Measurements from ENCODE around the gene VPS26C.

The VPS26C gene

GRCh38 chr21:37214952-37215351 is 52.2 kb downstream of the VPS26C start:
- Mint-ChIP-seq H3K4me3 (no peak overlapping the region), H3K27me3 (peaks cover 8% of the 10 kb centered on the region), H3K4me1 (ENCODE audit: low read depth) (peaks cover 6% of the 10 kb centered on the region), H3K36me3 (ENCODE audit: low read depth) (no peaks in the 10 kb centered on the region), H3K9me3 (no peaks in the 10 kb centered on the region), H3K27ac (no peak overlapping the region)
- intact Hi-C loops (cut with micrococcal nuclease) = no loop called here

GRCh38 chr21:37210799-37211198 is 56.3 kb downstream of the VPS26C start:
- Mint-ChIP-seq H3K36me3 (ENCODE audit: low read depth) (no peaks in the 10 kb centered on the region), H3K4me3 (no peak overlapping the region), H3K9me3 (no peaks in the 10 kb centered on the region), H3K27me3 (no peaks in the 10 kb centered on the region), H3K4me1 (ENCODE audit: low read depth) (peaks cover 42% of the 10 kb centered on the region), H3K27ac (no peak overlapping the region)
- intact Hi-C loops (cut with micrococcal nuclease) = no loop called here

- Mint-ChIP-seq H3K36me3 (ENCODE audit: low read depth) (no peaks in the 10 kb centered on the region), H3K4me3 (no peak overlapping the region), H3K4me1 (ENCODE audit: low read depth) (peaks cover 42% of the 10 kb centered on the region), H3K27me3 (no peaks in the 10 kb centered on the region), H3K9me3 (no peaks in the 10 kb centered on the region), H3K27ac (peak overlapping the region; percentile 60)
- intact Hi-C loops (cut with micrococcal nuclease) = no loop called here
These were observed 57.0 kb downstream of the VPS26C start for GRCh38 chr21:37210130-37210529.

GRCh38 chr21:37208741-37209225 is 58.4 kb downstream of the VPS26C start:
- Mint-ChIP-seq H3K36me3 (ENCODE audit: low read depth) (no peaks in the 10 kb centered on the region), H3K27me3 (no peaks in the 10 kb centered on the region), H3K4me1 (ENCODE audit: low read depth) (peaks cover 42% of the 10 kb centered on the region), H3K4me3 (peak overlapping the region; percentile 50), H3K9me3 (no peaks in the 10 kb centered on the region), H3K27ac (peak overlapping the region; percentile 89)
- intact Hi-C loops (cut with micrococcal nuclease) = loop anchor here (1.0 to 5.0 kb wide), 2 partner anchors 13 to 49 kb away; no protein-coding TSS in a partner anchor

- H3K9me3 Mint-ChIP-seq = no peaks in the 10 kb centered on the region
- H3K27ac Mint-ChIP-seq = peak overlapping the region; percentile 89
- peaks cover 2% of the 10 kb centered on the region for H3K36me3 Mint-ChIP-seq (ENCODE audit: low read depth)
- peak overlapping the region; percentile 50 for H3K4me3 Mint-ChIP-seq
- intact Hi-C loops (cut with micrococcal nuclease) = loop anchor here (1.0 to 5.0 kb wide), 2 partner anchors 13 to 49 kb away; no protein-coding TSS in a partner anchor
- H3K4me1 Mint-ChIP-seq (ENCODE audit: low read depth) = peaks cover 42% of the 10 kb centered on the region
- H3K27me3 Mint-ChIP-seq = no peaks in the 10 kb centered on the region
These were observed 58.9 kb downstream of the VPS26C start for GRCh38 chr21:37208056-37208721.

- H3K9me3 Mint-ChIP-seq = no peaks in the 10 kb centered on the region
- intact Hi-C loops (cut with micrococcal nuclease) = loop anchor here (1.0 to 5.0 kb wide), 2 partner anchors 14 to 50 kb away; no protein-coding TSS in a partner anchor
- no peaks in the 10 kb centered on the region for H3K27me3 Mint-ChIP-seq
- H3K4me3 Mint-ChIP-seq = peak overlapping the region; percentile 50
- peaks cover 9% of the 10 kb centered on the region for H3K36me3 Mint-ChIP-seq (ENCODE audit: low read depth)
- peaks cover 42% of the 10 kb centered on the region for H3K4me1 Mint-ChIP-seq (ENCODE audit: low read depth)
- H3K27ac Mint-ChIP-seq = peak overlapping the region; percentile 89
These were observed 59.6 kb downstream of the VPS26C start for GRCh38 chr21:37207441-37208009.

GRCh38 chr21:37206496-37206895 is 60.6 kb downstream of the VPS26C start:
- Mint-ChIP-seq H3K36me3 (ENCODE audit: low read depth) (peaks cover 19% of the 10 kb centered on the region), H3K27ac (peak overlapping the region; percentile 25), H3K4me3 (no peak overlapping the region), H3K9me3 (no peaks in the 10 kb centered on the region), H3K4me1 (ENCODE audit: low read depth) (peaks cover 42% of the 10 kb centered on the region), H3K27me3 (no peaks in the 10 kb centered on the region)
- intact Hi-C loops (cut with micrococcal nuclease) = loop anchor here (5.0 kb wide), 1 partner anchor 51 kb away; no protein-coding TSS in a partner anchor

GRCh38 chr21:37204580-37204979 is 62.6 kb downstream of the VPS26C start:
- peaks cover 37% of the 10 kb centered on the region for H3K4me1 Mint-ChIP-seq (ENCODE audit: low read depth)
- H3K27ac Mint-ChIP-seq = no peak overlapping the region
- intact Hi-C loops (cut with micrococcal nuclease) = no loop called here
- H3K27me3 Mint-ChIP-seq = no peaks in the 10 kb centered on the region
- peaks cover 38% of the 10 kb centered on the region for H3K36me3 Mint-ChIP-seq (ENCODE audit: low read depth)
- H3K9me3 Mint-ChIP-seq = no peaks in the 10 kb centered on the region
- no peak overlapping the region for H3K4me3 Mint-ChIP-seq

GRCh38 chr21:37202221-37203110 is 64.7 kb downstream of the VPS26C start:
- no peak overlapping the region for H3K27ac Mint-ChIP-seq
- no peaks in the 10 kb centered on the region for H3K27me3 Mint-ChIP-seq

GRCh38 chr21:37200641-37201480 is 66.3 kb downstream of the VPS26C start:
- Mint-ChIP-seq H3K27ac (no peak overlapping the region), H3K27me3 (no peaks in the 10 kb centered on the region), H3K9me3 (no peaks in the 10 kb centered on the region), H3K36me3 (ENCODE audit: low read depth) (peaks cover 73% of the 10 kb centered on the region), H3K4me3 (no peak overlapping the region), H3K4me1 (ENCODE audit: low read depth) (no peaks in the 10 kb centered on the region)
- intact Hi-C loops (cut with micrococcal nuclease) = no loop called here

More at GRCh38 chr21:37202221-37203110, 64.7 kb downstream of the VPS26C start:
- no peaks in the 10 kb centered on the region for H3K9me3 Mint-ChIP-seq
- no peak overlapping the region for H3K4me3 Mint-ChIP-seq
- H3K36me3 Mint-ChIP-seq (ENCODE audit: low read depth) = peaks cover 59% of the 10 kb centered on the region
- intact Hi-C loops (cut with micrococcal nuclease) = no loop called here
- H3K4me1 Mint-ChIP-seq (ENCODE audit: low read depth) = peaks cover 16% of the 10 kb centered on the region

- peaks cover 89% of the 10 kb centered on the region for H3K36me3 Mint-ChIP-seq (ENCODE audit: low read depth)
- no peaks in the 10 kb centered on the region for H3K4me1 Mint-ChIP-seq (ENCODE audit: low read depth)
- no peak overlapping the region for H3K27ac Mint-ChIP-seq
- no peaks in the 10 kb centered on the region for H3K27me3 Mint-ChIP-seq
- H3K9me3 Mint-ChIP-seq = no peaks in the 10 kb centered on the region
- no peak overlapping the region for H3K4me3 Mint-ChIP-seq
- intact Hi-C loops (cut with micrococcal nuclease) = no loop called here
These were observed 67.8 kb downstream of the VPS26C start for GRCh38 chr21:37199057-37199924.

- intact Hi-C loops (cut with micrococcal nuclease) = no loop called here
- Mint-ChIP-seq H3K4me3 (no peak overlapping the region), H3K36me3 (ENCODE audit: low read depth) (peaks cover 98% of the 10 kb centered on the region), H3K9me3 (no peaks in the 10 kb centered on the region), H3K4me1 (ENCODE audit: low read depth) (no peaks in the 10 kb centered on the region), H3K27ac (no peak overlapping the region), H3K27me3 (no peaks in the 10 kb centered on the region)
These were observed 69.4 kb downstream of the VPS26C start for GRCh38 chr21:37197746-37198145.
